GM18951 (cell line): Measurements from ENCODE around the gene UCP1.

Source experiments
- POLR2A ChIP-seq: IDR thresholded peaks from 4 replicates; pipeline ENCODE4 v1.6.1; 2011; ENCODE audit warnings: mild to moderate bottlenecking; ENCODE audit not compliant: insufficient read length, insufficient read depth; ENCODE audit errors: extremely low read depth
- in situ Hi-C: fragments of 300-500 bp; cut with MboI; formaldehyde crosslinking; loops from one replicate; pipeline ENCODE4 v1.12.0; 2022; ENCODE audit warnings: low sequenced_read_pairs, mixed read lengths, inconsistent platforms; ENCODE audit not compliant: unreplicated experiment

The UCP1 gene, protein sequence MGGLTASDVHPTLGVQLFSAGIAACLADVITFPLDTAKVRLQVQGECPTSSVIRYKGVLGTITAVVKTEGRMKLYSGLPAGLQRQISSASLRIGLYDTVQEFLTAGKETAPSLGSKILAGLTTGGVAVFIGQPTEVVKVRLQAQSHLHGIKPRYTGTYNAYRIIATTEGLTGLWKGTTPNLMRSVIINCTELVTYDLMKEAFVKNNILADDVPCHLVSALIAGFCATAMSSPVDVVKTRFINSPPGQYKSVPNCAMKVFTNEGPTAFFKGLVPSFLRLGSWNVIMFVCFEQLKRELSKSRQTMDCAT

GRCh38 chr4:140568507-140569306, at the start of gene UCP1:
Gene UCP1 (minus strand): TSS chr4:140568961. CDS start chr4:140568729, 232 bp downstream.
- no peak for TF ChIP-seq POLR2A

GRCh38 chr4:140617499-140618248, 48.9 kb upstream of the UCP1 start:
- in situ Hi-C loops, result loop anchor here (25.0 kb wide), 1 partner anchor 255 kb away; the partner anchor contains the start of gene SCOC
- TF ChIP-seq POLR2A, result no peak

More at GRCh38 chr4:140568507-140569306, at the start of gene UCP1:
- in situ Hi-C loops, result no loop called here

DNA sequence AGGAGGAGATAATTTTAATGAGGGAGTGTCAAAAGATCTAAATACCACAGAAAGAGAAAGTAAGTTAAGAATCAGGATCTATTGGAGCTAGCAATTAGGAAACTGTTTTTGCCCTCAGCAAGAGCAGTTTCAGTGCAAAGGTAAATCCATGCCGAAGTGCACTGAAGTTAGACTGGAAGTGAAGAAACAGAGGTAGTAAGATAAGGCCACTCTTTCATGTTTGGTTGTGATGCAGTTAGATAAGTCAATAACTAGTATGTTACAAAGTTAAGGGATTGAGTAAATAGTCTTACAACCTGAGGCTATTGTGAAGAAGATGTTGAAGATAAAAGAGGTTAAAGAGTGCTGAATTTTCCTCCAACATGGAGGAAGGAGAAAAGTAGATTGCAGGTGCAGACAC, 46.7 kb upstream of the UCP1 start:
- no peak for TF ChIP-seq POLR2A
- in situ Hi-C loops, result loop anchor here (25.0 kb wide), 1 partner anchor 253 kb away; the partner anchor contains the start of gene SCOC

DNA sequence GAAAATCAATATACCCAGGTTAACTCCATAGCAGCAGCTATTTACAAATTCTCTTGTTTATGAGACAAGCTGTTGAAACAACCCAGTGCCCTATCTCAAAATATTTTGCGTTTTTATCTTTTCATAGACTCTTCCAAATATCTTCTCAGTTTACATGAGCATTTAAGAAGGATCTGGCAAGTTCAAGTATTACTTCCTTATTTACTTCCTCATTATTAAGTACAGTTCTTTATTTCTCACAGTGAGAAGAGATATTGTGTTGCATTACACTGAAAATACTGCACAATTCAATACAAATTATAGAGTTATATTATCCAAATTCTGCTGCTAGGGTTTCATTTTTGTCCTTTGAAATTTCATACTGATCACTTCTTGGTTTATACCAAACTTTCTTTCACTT, 43.6 kb upstream of the UCP1 start:
- TF ChIP-seq POLR2A, result no peak
- in situ Hi-C loops, result loop anchor here (25.0 kb wide), 1 partner anchor 250 kb away; the partner anchor contains the start of gene SCOC

- TF ChIP-seq POLR2A, result no peak
- in situ Hi-C loops, result loop anchor here (25.0 kb wide), 1 partner anchor 250 kb away; the partner anchor contains the start of gene SCOC
These were observed 43.1 kb upstream of the UCP1 start for GRCh38 chr4:140611854-140612253.

DNA sequence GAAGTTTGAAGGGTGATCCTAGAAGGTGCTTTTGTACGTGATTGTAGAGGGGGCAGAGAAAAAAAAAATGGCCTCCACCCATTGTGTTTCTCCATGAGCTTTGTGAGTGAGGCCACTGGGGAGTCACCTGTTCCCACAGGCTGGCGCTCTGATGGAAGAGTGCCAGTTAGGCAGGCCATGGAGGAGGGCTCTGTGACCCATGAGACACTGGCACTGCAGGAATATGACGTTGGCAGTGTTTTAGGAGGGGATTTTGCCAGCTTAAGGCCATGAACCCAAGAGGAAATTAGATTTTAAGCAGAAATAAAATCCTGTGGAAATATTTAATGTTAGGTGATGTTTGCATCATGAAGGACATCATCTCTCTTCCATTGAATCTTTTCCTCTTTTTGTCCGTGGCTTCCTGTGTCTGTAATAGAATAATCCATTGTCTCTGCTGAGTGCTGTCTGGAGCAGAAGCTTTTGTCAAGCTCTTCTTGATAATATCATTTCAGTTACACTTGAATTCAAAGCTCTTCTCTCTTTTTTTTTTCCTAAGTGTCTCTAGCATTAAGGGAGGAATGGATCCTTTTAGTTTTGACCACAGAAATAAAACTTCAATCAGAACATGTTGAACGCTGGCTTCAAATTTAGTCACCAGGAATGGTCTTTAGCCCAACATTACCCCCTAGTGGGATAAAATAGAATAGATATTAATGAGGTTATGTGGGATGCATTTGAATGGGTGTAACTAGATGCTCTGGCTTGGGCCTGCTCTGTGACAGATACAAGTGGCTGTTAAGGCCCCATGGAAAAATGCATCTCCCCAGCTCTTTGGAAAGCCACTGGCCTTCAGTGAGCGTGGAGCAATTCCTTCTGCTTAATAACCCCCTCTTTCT, 41.0 kb upstream of the UCP1 start:
- TF ChIP-seq POLR2A, result no peak
- in situ Hi-C loops, result loop anchor here (25.0 kb wide), 1 partner anchor 247 kb away; the partner anchor contains the start of gene SCOC

DNA sequence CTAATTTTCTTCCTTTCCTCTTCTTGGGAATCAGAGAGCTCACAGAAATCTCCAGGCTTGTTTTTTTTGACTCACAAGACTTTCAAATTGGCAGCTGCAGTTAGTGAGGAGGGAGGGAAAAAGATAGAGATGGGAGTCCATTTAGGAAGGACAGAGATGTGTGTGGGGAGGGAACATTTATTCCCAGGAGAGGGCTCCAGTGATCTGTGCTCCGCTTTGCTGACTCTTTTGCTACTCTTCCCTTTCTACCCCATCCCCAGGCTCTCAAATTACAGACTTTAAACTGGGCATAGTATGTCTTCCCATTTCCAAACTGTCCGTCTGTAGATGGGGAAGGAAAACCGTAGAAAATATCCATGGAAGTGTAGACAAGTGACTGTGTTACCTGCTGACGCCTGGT, 39.1 kb upstream of the UCP1 start:
- in situ Hi-C loops, result loop anchor here (25.0 kb wide), 1 partner anchor 246 kb away; the partner anchor contains the start of gene SCOC
- no peak for TF ChIP-seq POLR2A

GRCh38 chr4:140604544-140604943, 35.8 kb upstream of the UCP1 start:
- no peak for TF ChIP-seq POLR2A
- in situ Hi-C loops, result loop anchor here (25.0 kb wide), 1 partner anchor 242 kb away; the partner anchor contains the start of gene SCOC

GRCh38 chr4:140603286-140603685, 34.5 kb upstream of the UCP1 start:
- no peak for TF ChIP-seq POLR2A
- in situ Hi-C loops, result loop anchor here (25.0 kb wide), 1 partner anchor 241 kb away; the partner anchor contains the start of gene SCOC

GRCh38 chr4:140602714-140603113, 34.0 kb upstream of the UCP1 start:
- in situ Hi-C loops, result loop anchor here (25.0 kb wide), 1 partner anchor 240 kb away; the partner anchor contains the start of gene SCOC
- TF ChIP-seq POLR2A, result no peak

GRCh38 chr4:140600408-140600807, 31.6 kb upstream of the UCP1 start:
- no peak for TF ChIP-seq POLR2A
- in situ Hi-C loops, result loop anchor here (25.0 kb wide), 1 partner anchor 238 kb away; the partner anchor contains the start of gene SCOC

DNA sequence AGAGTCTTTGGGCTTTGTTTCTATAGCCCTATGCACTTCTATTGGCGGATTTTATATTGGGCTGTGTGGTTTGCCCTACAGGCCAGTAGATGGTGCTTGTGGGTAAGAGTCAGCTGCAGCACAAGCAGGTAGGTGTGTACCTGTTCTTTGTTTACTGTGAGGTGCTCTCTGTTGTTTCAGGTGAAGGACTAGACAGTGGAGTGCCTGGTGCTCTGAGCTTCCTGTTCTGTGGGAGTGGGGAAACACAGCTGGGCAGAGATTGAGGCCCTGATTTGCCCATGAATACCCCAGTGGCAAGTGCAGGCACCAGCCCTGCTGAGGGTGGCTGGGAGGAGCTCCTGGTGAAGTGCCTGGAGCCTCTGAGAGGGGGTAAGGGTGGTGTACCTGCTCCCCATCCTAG, 26.3 kb upstream of the UCP1 start:
- no peak for TF ChIP-seq POLR2A

GRCh38 chr4:140584439-140584838, 15.7 kb upstream of the UCP1 start:
- in situ Hi-C loops, result no loop called here
- TF ChIP-seq POLR2A, result no peak

More for the DNA sequence above, 26.3 kb upstream of the UCP1 start:
- in situ Hi-C loops, result no loop called here
